HG03575 (cell line): Measurements from ENCODE around the gene SPATA46.

Source experiments
- ATAC-seq: cut with Tn5 transposase; IDR thresholded peaks from one replicate; pipeline ENCODE4 v1.9.1; 2021; ENCODE audit not compliant: unreplicated experiment, insufficient number of reproducible peaks, low FRiP score; ENCODE audit errors: extremely low read depth

The SPATA46 gene

GRCh38 chr1:162327788-162328165, 48.9 kb downstream of the SPATA46 start:
- no peak for ATAC-seq

- no peak for ATAC-seq
Measured at GRCh38 chr1:162327144-162327787, 49.4 kb downstream of the SPATA46 start.

- no peak for ATAC-seq
Measured at GRCh38 chr1:162326559-162326958, 50.1 kb downstream of the SPATA46 start.

- ATAC-seq: no peak
Measured at GRCh38 chr1:162324396-162324795, 52.3 kb downstream of the SPATA46 start.
